Astrocyte (in vitro differentiated cells and primary cell): ENCODE data around the gene GLA.

Experiments used
- EZH2 ChIP-seq: IDR thresholded peaks from 2 replicates; pipeline ENCODE4 v1.6.1; 2012; ENCODE audit warnings: mild to moderate bottlenecking, low read length, inconsistent platforms; ENCODE audit not compliant: insufficient read depth
- TF ChIP-seq, protein P1 (sequence below): IDR thresholded peaks from 2 replicates; pipeline ENCODE4 v1.5.1; 2011; ENCODE audit warnings: low read depth, mild to moderate bottlenecking, inconsistent platforms, low read length, moderate library complexity; ENCODE audit not compliant: insufficient read depth

DNA sequence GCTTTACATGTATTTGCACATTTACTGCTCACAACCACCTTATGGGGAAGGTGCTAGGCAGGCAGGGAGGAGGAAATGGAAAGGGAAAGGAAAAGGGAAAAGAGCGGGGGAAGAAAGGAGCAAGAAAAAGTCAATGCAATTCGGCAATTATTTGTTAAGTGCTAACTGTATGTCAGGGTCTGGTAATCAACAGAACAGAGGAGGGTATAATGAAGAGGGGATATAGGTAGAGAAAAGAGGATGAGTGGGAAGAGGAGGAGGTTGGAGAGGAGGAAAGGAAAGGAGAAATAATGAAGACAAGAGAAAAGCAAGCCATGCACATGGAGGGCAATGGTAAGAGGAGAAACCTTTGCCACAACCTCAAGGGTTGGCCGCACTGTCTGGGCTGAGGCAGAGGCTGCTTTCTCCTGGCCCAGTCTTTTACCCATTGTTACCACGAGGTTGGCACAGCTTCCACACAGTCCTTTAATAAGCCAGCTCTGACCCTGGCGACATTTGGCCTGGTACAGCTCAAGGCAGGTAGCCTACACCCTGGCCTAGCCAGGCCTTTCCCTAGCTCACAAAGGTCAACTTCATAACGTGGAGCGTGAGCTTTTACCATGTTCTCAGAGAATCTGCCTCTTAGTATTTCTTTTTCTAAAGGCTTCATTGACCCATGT lies 22.6 kb downstream of the GLA start:
- TF ChIP-seq, protein P1, sequence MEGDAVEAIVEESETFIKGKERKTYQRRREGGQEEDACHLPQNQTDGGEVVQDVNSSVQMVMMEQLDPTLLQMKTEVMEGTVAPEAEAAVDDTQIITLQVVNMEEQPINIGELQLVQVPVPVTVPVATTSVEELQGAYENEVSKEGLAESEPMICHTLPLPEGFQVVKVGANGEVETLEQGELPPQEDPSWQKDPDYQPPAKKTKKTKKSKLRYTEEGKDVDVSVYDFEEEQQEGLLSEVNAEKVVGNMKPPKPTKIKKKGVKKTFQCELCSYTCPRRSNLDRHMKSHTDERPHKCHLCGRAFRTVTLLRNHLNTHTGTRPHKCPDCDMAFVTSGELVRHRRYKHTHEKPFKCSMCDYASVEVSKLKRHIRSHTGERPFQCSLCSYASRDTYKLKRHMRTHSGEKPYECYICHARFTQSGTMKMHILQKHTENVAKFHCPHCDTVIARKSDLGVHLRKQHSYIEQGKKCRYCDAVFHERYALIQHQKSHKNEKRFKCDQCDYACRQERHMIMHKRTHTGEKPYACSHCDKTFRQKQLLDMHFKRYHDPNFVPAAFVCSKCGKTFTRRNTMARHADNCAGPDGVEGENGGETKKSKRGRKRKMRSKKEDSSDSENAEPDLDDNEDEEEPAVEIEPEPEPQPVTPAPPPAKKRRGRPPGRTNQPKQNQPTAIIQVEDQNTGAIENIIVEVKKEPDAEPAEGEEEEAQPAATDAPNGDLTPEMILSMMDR: no peak
- no peak for TF ChIP-seq EZH2
